Measurements from ENCODE around the gene TSPAN31. TPM values are rescaled to one million over a fixed set of nuclear protein-coding genes. Genes with fewer than 3 reads are reported as not detected.

TSPAN31 gene
- total RNA-seq, 4 donors from 2014 or later = 47.0 to 75.8 (median 53.2) TPM

GRCh38 chr12:57725851-57726150, 19.0 kb upstream of the TSPAN31 start:
- WGBS, 2 donors (ENCODE audit: low coverage in 1 of 2) = no CpG with 5 or more reads among the region's 10 CpGs
- no peaks in the 10 kb centered on the region for H3K9me3 ChIP-seq
- H3K4me1 ChIP-seq = peaks cover 0 to 28% (median 4%) of the 10 kb centered on the region in 3 donors
- H3K4me3 ChIP-seq = peak overlapping the region in 1 of 2 donors; percentile 74
- TF ChIP-seq POLR2AphosphoS5 (IDR thresholded peaks at IDR 0.05) (no peak), POLR2A (IDR thresholded peaks at IDR 0.05) (no peak), EP300 (IDR thresholded peaks at IDR 0.05) (no peak), CTCF (IDR thresholded peaks at IDR 0.05) (no peak)
- H3K36me3 ChIP-seq = peaks cover 0 to 14% of the 10 kb centered on the region in 2 donors
- ATAC-seq = no peak
- peak overlapping the region in 1 of 4 donors; percentile 74 for H3K27ac ChIP-seq
- peaks cover 57% of the 10 kb centered on the region for H3K27me3 ChIP-seq

GRCh38 chr12:57726151-57726883, 18.5 kb upstream of the TSPAN31 start:
- Histone ChIP-seq H3K27ac (peak overlapping the region in 3 of 4 donors; percentile 54 to 74 (median 64)), H3K27me3 (peaks cover 62% of the 10 kb centered on the region), H3K9me3 (no peaks in the 10 kb centered on the region), H3K4me3 (peak overlapping the region; percentile 12 to 74), H3K4me1 (peaks cover 0 to 28% (median 4%) of the 10 kb centered on the region in 3 donors), H3K36me3 (peaks cover 0 to 9% of the 10 kb centered on the region in 2 donors)
- TF ChIP-seq CTCF (IDR thresholded peaks at IDR 0.05) (peak in 3 of 4 experiments; percentile 45 to 76 (median 58)), POLR2AphosphoS5 (IDR thresholded peaks at IDR 0.05) (no peak)
- peak; percentile 82 for ATAC-seq
- no CpG with 5 or more reads among the region's 79 CpGs for WGBS, 2 donors (ENCODE audit: low coverage in 1 of 2)

- no CpG with 5 or more reads among the region's 76 CpGs for WGBS, 2 donors (ENCODE audit: low coverage in 1 of 2)
- Histone ChIP-seq H3K4me1 (peaks cover 0 to 28% (median 4%) of the 10 kb centered on the region in 3 donors), H3K27ac (peak overlapping the region in 2 of 4 donors; percentile 54 to 74), H3K9me3 (no peaks in the 10 kb centered on the region), H3K4me3 (peak overlapping the region; percentile 12 to 74), H3K36me3 (peaks cover 0 to under 1% of the 10 kb centered on the region in 2 donors), H3K27me3 (peaks cover 70% of the 10 kb centered on the region)
- ATAC-seq = peak; percentile 34
- TF ChIP-seq EP300 (IDR thresholded peaks at IDR 0.05) (no peak), POLR2A (IDR thresholded peaks at IDR 0.05) (no peak), POLR2AphosphoS5 (IDR thresholded peaks at IDR 0.05) (no peak), CTCF (IDR thresholded peaks at IDR 0.05) (peak in 3 of 4 experiments; percentile 44 to 47 (median 46))
Observed at GRCh38 chr12:57726884-57727757, 17.7 kb upstream of the TSPAN31 start.

GRCh38 chr12:57727758-57728395, 17.0 kb upstream of the TSPAN31 start:
- 43 to 61% methylated on average over 6 to 7 of the region's 21 CpGs for WGBS, 2 donors (ENCODE audit: low coverage in 1 of 2)
- Histone ChIP-seq H3K27me3 (peaks cover 78% of the 10 kb centered on the region), H3K4me1 (peaks cover 0 to 28% (median 4%) of the 10 kb centered on the region in 3 donors), H3K36me3 (no peaks in the 10 kb centered on the region), H3K27ac (peak overlapping the region in 1 of 4 donors; percentile 74), H3K4me3 (no peak overlapping the region), H3K9me3 (no peaks in the 10 kb centered on the region)
- TF ChIP-seq EP300 (IDR thresholded peaks at IDR 0.05) = no peak
- TF ChIP-seq POLR2A (IDR thresholded peaks at IDR 0.05) = no peak
- TF ChIP-seq POLR2AphosphoS5 (IDR thresholded peaks at IDR 0.05) = no peak
- TF ChIP-seq CTCF (IDR thresholded peaks at IDR 0.05) = no peak
- no peak for ATAC-seq

All from gastroesophageal sphincter (tissue), 4 donors.